H1 (cell line): ENCODE data around the gene CDRT4. TPM values are rescaled to one million over a fixed set of nuclear protein-coding genes. Genes with fewer than 3 reads are reported as not detected.

Experiments used
- CTCF ChIA-PET: fragments of 300-600 bp; sonication (Branson Sonifier 250); formaldehyde crosslinking; loops from one replicate; lab custom pipeline; 2021; ENCODE audit not compliant: partially characterized antibody; lab: Charles Lee
- POLR2A ChIA-PET: fragments of 300-600 bp; sonication (Branson Sonifier 250); formaldehyde crosslinking; loops from one replicate; lab custom pipeline; 2021; ENCODE audit warnings: inconsistent platforms; ENCODE audit not compliant: partially characterized antibody; lab: Charles Lee
- DNase-seq, 2 experiments: peaks; one replicate each; pipeline versions ENCODE4 v3.0.0 to v3.0.0-alpha.2; 2010 to 2022; ENCODE audit warnings: low spot score in 2 of 2, low read depth in 1 of 2, mixed read lengths in 1 of 2
- FAIRE-seq: peaks from 2 replicates; lab custom pipeline; 2011; peaks lifted over from hg19 to GRCh38; lab: Jason Lieb, UNC
- H2AFZ ChIP-seq: 2 replicates; pipeline ENCODE4 v1.8.1; 2012; ENCODE audit warnings: low read length, inconsistent platforms
- H2AK5ac ChIP-seq: 2 replicates; pipeline ENCODE4 v1.6.1; 2013; ENCODE audit warnings: low read depth, low read length
- H2BK120ac ChIP-seq: replicated peaks from 2 replicates; pipeline ENCODE3; 2013; ENCODE audit warnings: low read depth, low read length, inconsistent platforms
- H2BK12ac ChIP-seq: 2 replicates; pipeline ENCODE4 v1.6.1; 2013; ENCODE audit warnings: low read depth, low read length
- H2BK15ac ChIP-seq: 2 replicates; pipeline ENCODE4 v1.6.1; 2013; ENCODE audit warnings: low read length
- H2BK20ac ChIP-seq: 2 replicates; pipeline ENCODE4 v1.6.1; 2013; ENCODE audit warnings: low read length
- H2BK5ac ChIP-seq: 2 replicates; pipeline ENCODE4 v1.6.1; 2013; ENCODE audit warnings: low read depth, low read length
- H3K14ac ChIP-seq: 2 replicates; pipeline ENCODE4 v1.6.1; 2013; ENCODE audit warnings: inconsistent platforms; ENCODE audit not compliant: insufficient read length
- H3K18ac ChIP-seq: 2 replicates; pipeline ENCODE4 v1.6.1; 2013; ENCODE audit warnings: low read length; ENCODE audit errors: extremely low read depth
- H3K23ac ChIP-seq: 2 replicates; pipeline ENCODE4 v1.6.1; 2013; ENCODE audit warnings: inconsistent platforms; ENCODE audit not compliant: insufficient read length
- H3K23me2 ChIP-seq: 2 replicates; pipeline ENCODE4 v1.6.1; 2013; ENCODE audit warnings: low read depth, low read length
- H3K27ac ChIP-seq: 2 replicates; pipeline ENCODE4 v1.6.1; 2011; ENCODE audit warnings: low read depth, low read length, inconsistent platforms
- H3K27me3 ChIP-seq, 4 experiments: replicated peaks in 1 of 4; 1 replicate in 1 of 4; 2 replicates in 3 of 4; pipeline versions ENCODE4 v1.6.1 to v1.8.1; 2011 to 2013; ENCODE audit warnings: low read length in 3 of 4, mild to moderate bottlenecking in 3 of 4, inconsistent platforms in 2 of 4, mixed read lengths in 2 of 4, moderate library complexity in 1 of 4; ENCODE audit not compliant: control insufficient read depth in 3 of 4, insufficient read depth in 3 of 4; ENCODE audit errors: extremely low read depth in 1 of 4
- H3K36me3 ChIP-seq, 4 experiments: 2 replicates each; pipeline versions ENCODE4 v1.6.1 to v1.8.1; 2011 to 2013; ENCODE audit warnings: mild to moderate bottlenecking in 4 of 4, low read length in 3 of 4, moderate library complexity in 2 of 4, control low read depth in 1 of 4, inconsistent platforms in 1 of 4; ENCODE audit not compliant: insufficient read depth in 4 of 4, control insufficient read depth in 2 of 4
- H3K4ac ChIP-seq: replicated peaks from 2 replicates; pipeline ENCODE3; 2013; ENCODE audit warnings: low read length, low read depth, mixed read lengths, inconsistent platforms; ENCODE audit not compliant: insufficient read length
- H3K4me1 ChIP-seq, 4 experiments: replicated peaks in 1 of 4; 1 replicate in 1 of 4; 2 replicates in 3 of 4; pipeline versions ENCODE4 v1.6.1 to v1.8.1; 2011 to 2013; ENCODE audit warnings: low read length in 3 of 4, inconsistent platforms in 2 of 4, mixed read lengths in 1 of 4; ENCODE audit not compliant: insufficient read depth in 4 of 4, control insufficient read depth in 3 of 4
- H3K4me2 ChIP-seq, 2 experiments: 2 replicates each; pipeline versions ENCODE4 v1.6.1 to v1.8.1; 2011 to 2013; ENCODE audit warnings: low read depth in 2 of 2, low read length in 2 of 2, control low read depth in 1 of 2, inconsistent platforms in 1 of 2, mild to moderate bottlenecking in 1 of 2; ENCODE audit not compliant: insufficient read depth in 1 of 2
- H3K4me3 ChIP-seq, 4 experiments: fragments of 200-600, 300-600 bp in 1 of 4; sonication (generic), shearing (Covaris generic), sonication (Bioruptor Twin) in 1 of 4; 2 replicates each; pipeline versions ENCODE4 v1.5.1 to v1.8.1; 2011 to 2016; ENCODE audit warnings: low read length in 4 of 4, low read depth in 3 of 4, control low read depth in 2 of 4, inconsistent platforms in 2 of 4, mild to moderate bottlenecking in 2 of 4, mixed read lengths in 1 of 4, moderate library complexity in 1 of 4; ENCODE audit not compliant: insufficient read depth in 2 of 4; ENCODE audit errors: extremely low read depth in 1 of 4
- H3K56ac ChIP-seq: replicated peaks from 2 replicates; pipeline ENCODE3; 2013; ENCODE audit warnings: low read depth, mild to moderate bottlenecking, mixed read lengths, low read length, inconsistent platforms; ENCODE audit not compliant: insufficient read length
- H3K79me1 ChIP-seq: 2 replicates; pipeline ENCODE4 v1.6.1; 2013; ENCODE audit warnings: low read depth, low read length, control low read depth
- H3K79me2 ChIP-seq, 2 experiments: 2 replicates each; pipeline versions ENCODE4 v1.6.1 to v1.8.1; 2012 to 2013; ENCODE audit warnings: low read length in 2 of 2, mild to moderate bottlenecking in 2 of 2, inconsistent platforms in 1 of 2; ENCODE audit not compliant: insufficient read depth in 2 of 2, control insufficient read depth in 1 of 2
- H3K9ac ChIP-seq, 4 experiments: replicated peaks in 1 of 4; 1 replicate in 1 of 4; 2 replicates in 3 of 4; pipeline versions ENCODE4 v1.6.1 to v1.8.1; 2011 to 2013; ENCODE audit warnings: low read depth in 3 of 4, low read length in 3 of 4, control low read depth in 2 of 4, mild to moderate bottlenecking in 2 of 4, moderate library complexity in 2 of 4, inconsistent platforms in 1 of 4; ENCODE audit errors: extremely low read depth in 1 of 4
- H3K9me3 ChIP-seq, 2 experiments: 2 replicates each; pipeline versions ENCODE4 v1.6.1 to v1.8.1; 2012 to 2013; ENCODE audit warnings: mild to moderate bottlenecking in 2 of 2, moderate library complexity in 2 of 2, control low read depth in 1 of 2, inconsistent platforms in 1 of 2, low read depth in 1 of 2, low read length in 1 of 2, mixed read lengths in 1 of 2; ENCODE audit not compliant: insufficient read depth in 2 of 2
- H4K20me1 ChIP-seq, 2 experiments: replicated peaks in 1 of 2; 2 replicates each; pipeline versions ENCODE3 to v1.8.1; 2011 to 2013; ENCODE audit warnings: inconsistent platforms in 2 of 2, low read length in 2 of 2, mild to moderate bottlenecking in 1 of 2; ENCODE audit not compliant: insufficient read depth in 2 of 2, control insufficient read depth in 1 of 2
- H4K5ac ChIP-seq: 2 replicates; pipeline ENCODE4 v1.6.1; 2013; ENCODE audit warnings: low read length, low read depth, mixed read lengths, inconsistent platforms; ENCODE audit not compliant: insufficient read length
- H4K8ac ChIP-seq: 2 replicates; pipeline ENCODE4 v1.8.0; 2013; ENCODE audit warnings: mild to moderate bottlenecking, moderate library complexity, low read length, inconsistent platforms; ENCODE audit not compliant: insufficient read depth; ENCODE audit errors: extremely low read depth
- H4K91ac ChIP-seq: replicated peaks from 2 replicates; pipeline ENCODE3; 2013; ENCODE audit warnings: low read length, mixed read lengths, inconsistent platforms; ENCODE audit not compliant: insufficient read length
- BACH1 ChIP-seq: IDR thresholded peaks from 2 replicates; pipeline ENCODE4 v1.6.1; 2012; ENCODE audit warnings: low read length, improper control_type of control experiment
- BCL11A ChIP-seq, 2 experiments: IDR thresholded peaks; one replicate each; pipeline ENCODE4 v1.6.1; 2011; ENCODE audit warnings: low read depth in 2 of 2, low read length in 2 of 2, mild to moderate bottlenecking in 2 of 2
- TAF7 ChIP-seq: optimal IDR thresholded peaks from 2 replicates; pipeline ENCODE3; 2011; ENCODE audit warnings: low read depth, mild to moderate bottlenecking, inconsistent platforms, low read length, moderate library complexity, borderline replicate concordance
- WGBS, 2 experiments: shearing (Covaris generic) in 1 of 2; methylation state at CpG; one replicate each; pipeline versions ENCODE4 v1.1.6 to v1.1.7; 2013 to 2015; ENCODE audit warnings: low lambda C conversion rate in 2 of 2, mixed read lengths in 2 of 2, inconsistent platforms in 1 of 2, low coverage in 1 of 2, missing lambda C conversion rate in 1 of 2; ENCODE audit not compliant: insufficient replicate concordance in 2 of 2, insufficient coverage in 1 of 2, insufficient read length in 1 of 2; ENCODE audit errors: extremely low coverage in 1 of 2, missing lambda C conversion rate in 1 of 2; 5-methylcytosine and 5-hydroxymethylcytosine counted together
- polyA plus RNA-seq, 7 experiments: library from polyadenylated mRNA; depleted of rRNA in 3 of 7; stranded (reverse) in 5 of 7; unstranded in 2 of 7; fragments of >200 nt in 5 of 7; fragments of 200-250 nt in 2 of 7; gene quantifications; 1 replicate in 5 of 7; 2 replicates in 1 of 7; 4 replicates in 1 of 7; pipeline versions ENCODE4 v1.2.1 to v1.2.3, GENCODE V29; 2011 to 2013; ENCODE audit warnings: missing spikeins in 2 of 7, mixed read lengths in 2 of 7
- total RNA-seq: library from RNA; stranded (reverse); fragmentation: NEBNext Ultra II Directional; extraction: Animal tissue kit (Norgen Biotek cat#: 25700); gene quantifications from 2 replicates; pipeline ENCODE4 v1.2.1, GENCODE V29; 2021

Gene CDRT4
- total and polyA plus RNA-seq, 2 of the 8 experiments (the other 6 are each of a cell fraction or from before 2014, with no cell fraction given) = 2.6 to 5.6 TPM

- peak; percentile 82 for FAIRE-seq
- peak overlapping the region; percentile 40; the same call in 1 of the 2 replicates for H3K18ac ChIP-seq
- peak overlapping the region in 1 of 4 experiments; percentile 18; a peak in 2 of 7 replicates for H3K9ac ChIP-seq
- H3K56ac ChIP-seq = peak overlapping the region; percentile 96
- no peak overlapping the region; a peak in 1 of 4 replicates for H3K4me2 ChIP-seq
- peaks cover 10% of the 10 kb centered on the region for H3K23me2 ChIP-seq
- H4K5ac ChIP-seq = no peak overlapping the region
- H3K4me3 ChIP-seq = no peak overlapping the region
- no peak overlapping the region for H4K8ac ChIP-seq
- 77% methylated on average over 2 of the region's 2 CpGs; no CpG with 5 or more reads in 1 of the 2 experiments for WGBS, 2 experiments
- 0 out of 7 replicates have a peak, but pooled peaks cover 0 to 3% (median 0%) of the 10 kb centered on the region in 4 experiments for H3K27me3 ChIP-seq
- H3K4me1 ChIP-seq = peaks cover 0 to 3% (median 0%) of the 10 kb centered on the region in 4 experiments; a peak in 1 of 7 replicates
- H2BK5ac ChIP-seq = peak overlapping the region; percentile 67
- TF ChIP-seq BCL11A (IDR thresholded peaks at IDR 0.05; ENCODE audit: low read depth in 2 of 2, low read length in 2 of 2) (no peak), BACH1 (no peak), TAF7 (no peak)
- H2BK15ac ChIP-seq = peak overlapping the region; percentile 82
- H2AK5ac ChIP-seq = peak overlapping the region; percentile 99
- H4K20me1 ChIP-seq = peaks cover 0 to 10% of the 10 kb centered on the region in 2 experiments
- H3K9me3 ChIP-seq = no peaks in the 10 kb centered on the region
- peak overlapping the region; percentile 27 for H3K4ac ChIP-seq
- ChIA-PET POLR2A (no interaction called here), CTCF (interaction anchor here (1.0 to 2.3 kb wide), 3 partner anchors 203 to 217 kb away, joined by 3 to 10 read pairs (median 8); no protein-coding TSS in a partner anchor)
- H3K36me3 ChIP-seq = no peaks in the 10 kb centered on the region; a peak in 1 of 8 replicates
- peak overlapping the region; percentile 76 for H4K91ac ChIP-seq
- no peak overlapping the region for H2BK120ac ChIP-seq
- H3K79me1 ChIP-seq = peaks cover 8% of the 10 kb centered on the region; the same call in 1 of the 2 replicates
- peak overlapping the region; percentile 52 for H2BK12ac ChIP-seq
- H3K79me2 ChIP-seq = no peaks in the 10 kb centered on the region
- no peak overlapping the region for H3K14ac ChIP-seq
- no peak overlapping the region for H3K23ac ChIP-seq
- H3K27ac ChIP-seq = no peak overlapping the region
- no peak overlapping the region for H2AFZ ChIP-seq
- H2BK20ac ChIP-seq = no peak overlapping the region
- no peak for DNase-seq
These were observed 2.2 kb downstream of the CDRT4 start for GRCh38 chr17:15465045-15465701.
